ENCODE results near the gene ZRANB1.

The ZRANB1 gene

GRCh38 chr10:124974131-124974530 is 32.2 kb downstream of the ZRANB1 start:
- no peak for TF ChIP-seq CTCF (IDR thresholded peaks at IDR 0.05; ENCODE audit: low read depth, low read length, missing control alignments)
- no peak overlapping the region for H3K4me3 ChIP-seq (ENCODE audit: low read depth, low read length)
- no peak for DNase-seq (ENCODE audit: low read depth)

GRCh38 chr10:124975977-124976514 is 34.1 kb downstream of the ZRANB1 start:
- H3K4me3 ChIP-seq (ENCODE audit: low read depth, low read length) = no peak overlapping the region
- no peak for TF ChIP-seq CTCF (IDR thresholded peaks at IDR 0.05; ENCODE audit: low read depth, low read length, missing control alignments)
- no peak for DNase-seq (ENCODE audit: low read depth)

GRCh38 chr10:124977161-124977560 is 35.2 kb downstream of the ZRANB1 start:
- H3K4me3 ChIP-seq (ENCODE audit: low read depth, low read length) = no peak overlapping the region
- TF ChIP-seq CTCF (IDR thresholded peaks at IDR 0.05; ENCODE audit: low read depth, low read length, missing control alignments) = no peak
- no peak for DNase-seq (ENCODE audit: low read depth)

GRCh38 chr10:124977648-124978375 is 35.9 kb downstream of the ZRANB1 start:
- DNase-seq (ENCODE audit: low read depth) = no peak
- TF ChIP-seq CTCF (IDR thresholded peaks at IDR 0.05; ENCODE audit: low read depth, low read length, missing control alignments) = no peak
- no peak overlapping the region for H3K4me3 ChIP-seq (ENCODE audit: low read depth, low read length)

- DNase-seq (ENCODE audit: low read depth) = no peak
- TF ChIP-seq CTCF (IDR thresholded peaks at IDR 0.05; ENCODE audit: low read depth, low read length, missing control alignments) = no peak
- no peak overlapping the region for H3K4me3 ChIP-seq (ENCODE audit: low read depth, low read length)
Measured at GRCh38 chr10:124978376-124978725, 36.4 kb downstream of the ZRANB1 start.

GRCh38 chr10:124983321-124983720 is 41.4 kb downstream of the ZRANB1 start:
- no peak for TF ChIP-seq CTCF (IDR thresholded peaks at IDR 0.05; ENCODE audit: low read depth, low read length, missing control alignments)
- no peak overlapping the region for H3K4me3 ChIP-seq (ENCODE audit: low read depth, low read length)
- DNase-seq (ENCODE audit: low read depth) = no peak

GRCh38 chr10:124984376-124984775 is 42.5 kb downstream of the ZRANB1 start:
- no peak for DNase-seq (ENCODE audit: low read depth)
- no peak overlapping the region for H3K4me3 ChIP-seq (ENCODE audit: low read depth, low read length)
- no peak for TF ChIP-seq CTCF (IDR thresholded peaks at IDR 0.05; ENCODE audit: low read depth, low read length, missing control alignments)

Data from GM12864 (cell line).